C4-2B (cell line): ENCODE data around the gene ZNF648.

Experiments used
- ZFX ChIP-seq: fragments of 450-650 bp; IDR thresholded peaks from 2 replicates; pipeline ENCODE4 v1.6.1; 2017
- TF ChIP-seq, protein P1 (sequence below): fragments of 450-650 bp; conservative IDR thresholded peaks from 2 replicates; pipeline ENCODE4 v1.5.1; 2017; ENCODE audit warnings: mild to moderate bottlenecking

DNA sequence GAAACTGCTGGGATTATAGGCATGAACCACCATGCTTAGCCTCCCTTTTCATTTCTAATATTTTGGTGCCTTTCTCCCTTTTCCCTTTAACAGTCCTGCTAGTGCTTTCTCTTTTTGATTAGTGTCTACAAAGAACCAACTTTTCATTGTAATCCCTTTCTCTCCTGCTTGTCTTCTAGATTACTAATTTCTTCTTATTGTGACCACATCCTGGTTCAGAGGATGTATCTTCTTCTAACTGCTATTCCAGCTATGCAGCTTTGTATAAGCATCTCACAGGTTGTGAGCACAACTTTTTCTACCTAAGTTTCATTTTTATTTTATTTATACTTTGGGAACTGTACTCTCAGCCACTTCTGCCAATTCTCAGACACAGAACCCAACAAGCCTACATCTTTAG is 14.7 kb downstream of the ZNF648 start:
- TF ChIP-seq, protein P1, sequence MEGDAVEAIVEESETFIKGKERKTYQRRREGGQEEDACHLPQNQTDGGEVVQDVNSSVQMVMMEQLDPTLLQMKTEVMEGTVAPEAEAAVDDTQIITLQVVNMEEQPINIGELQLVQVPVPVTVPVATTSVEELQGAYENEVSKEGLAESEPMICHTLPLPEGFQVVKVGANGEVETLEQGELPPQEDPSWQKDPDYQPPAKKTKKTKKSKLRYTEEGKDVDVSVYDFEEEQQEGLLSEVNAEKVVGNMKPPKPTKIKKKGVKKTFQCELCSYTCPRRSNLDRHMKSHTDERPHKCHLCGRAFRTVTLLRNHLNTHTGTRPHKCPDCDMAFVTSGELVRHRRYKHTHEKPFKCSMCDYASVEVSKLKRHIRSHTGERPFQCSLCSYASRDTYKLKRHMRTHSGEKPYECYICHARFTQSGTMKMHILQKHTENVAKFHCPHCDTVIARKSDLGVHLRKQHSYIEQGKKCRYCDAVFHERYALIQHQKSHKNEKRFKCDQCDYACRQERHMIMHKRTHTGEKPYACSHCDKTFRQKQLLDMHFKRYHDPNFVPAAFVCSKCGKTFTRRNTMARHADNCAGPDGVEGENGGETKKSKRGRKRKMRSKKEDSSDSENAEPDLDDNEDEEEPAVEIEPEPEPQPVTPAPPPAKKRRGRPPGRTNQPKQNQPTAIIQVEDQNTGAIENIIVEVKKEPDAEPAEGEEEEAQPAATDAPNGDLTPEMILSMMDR = no peak
- no peak for TF ChIP-seq ZFX
